B cell (primary cell): ENCODE data around the gene FAM170B. TPM values are rescaled to one million over a fixed set of nuclear protein-coding genes. Genes with fewer than 3 reads are reported as not detected.

Source experiments
- ATAC-seq: fragments of 200-7000 bp; cut with Tn5 transposase; one replicate; pipeline ENCODE4 v1.10.0; 2021; ENCODE audit warnings: low read depth, mild to moderate bottlenecking, moderate number of reproducible peaks, moderate library complexity
- CTCF ChIA-PET: fragments of 350-600 bp; sonication (Branson Sonifier 250); formaldehyde crosslinking; loops from one replicate; lab custom pipeline; 2021; ENCODE audit warnings: antibody characterized with exemption, inconsistent platforms; lab: Charles Lee
- POLR2A ChIA-PET: fragments of 350-600 bp; sonication (Branson Sonifier 250); formaldehyde crosslinking; loops from one replicate; lab custom pipeline; 2021; ENCODE audit warnings: antibody characterized with exemption; lab: Charles Lee
- DNase-seq: peaks from one replicate; pipeline ENCODE4 v3.0.0; 2013
- H2AFZ ChIP-seq: 2 replicates; pipeline ENCODE4 v1.6.1; 2012; ENCODE audit warnings: mild to moderate bottlenecking, low read depth, low read length; ENCODE audit not compliant: insufficient read depth, poor library complexity, severe bottlenecking
- H3K27ac ChIP-seq, 2 donors: 1 replicate in 1 of 2; 2 replicates in 1 of 2; pipeline ENCODE4 v1.5.1; 2012 to 2013; ENCODE audit warnings: low read length in 2 of 2, mild to moderate bottlenecking in 2 of 2, moderate library complexity in 1 of 2
- H3K27me3 ChIP-seq, 4 experiments: fragments of 200-600 bp in 1 of 4; sonication (generic) in 1 of 4; replicated peaks in 1 of 4; 1 replicate in 2 of 4; 2 replicates in 2 of 4; pipeline versions ENCODE4 v1.6.1 to v1.7.0; 2013 to 2016; ENCODE audit warnings: low read length in 3 of 4, mild to moderate bottlenecking in 2 of 4, mixed read lengths in 1 of 4, moderate library complexity in 1 of 4; ENCODE audit not compliant: insufficient read depth in 4 of 4, control insufficient read depth in 3 of 4; ENCODE audit errors: control extremely low read depth in 1 of 4
- H3K36me3 ChIP-seq, 2 experiments: replicated peaks in 1 of 2; 1 replicate in 1 of 2; 2 replicates in 1 of 2; pipeline versions ENCODE4 v1.6.1 to v1.7.1; 2013; ENCODE audit warnings: low read length in 1 of 2; ENCODE audit not compliant: insufficient read depth in 2 of 2, control insufficient read depth in 1 of 2; ENCODE audit errors: control extremely low read depth in 1 of 2, extremely low read depth in 1 of 2
- H3K4me1 ChIP-seq, 2 donors: fragments of 200-600 bp in 1 of 2; sonication (generic) in 1 of 2; 1 replicate in 1 of 2; 2 replicates in 1 of 2; pipeline versions ENCODE4 v1.5.1 to v1.6.1; 2013 to 2017; ENCODE audit warnings: low read length in 2 of 2; ENCODE audit not compliant: control insufficient read depth in 2 of 2, insufficient read depth in 2 of 2
- H3K4me2 ChIP-seq: replicated peaks from 2 replicates; pipeline ENCODE3; 2012; ENCODE audit warnings: mild to moderate bottlenecking, low read depth, low read length; ENCODE audit not compliant: poor library complexity, severe bottlenecking
- H3K4me3 ChIP-seq, 5 experiments: fragments of 200-600 bp in 1 of 5; sonication (generic) in 1 of 5; 1 replicate in 3 of 5; 2 replicates in 2 of 5; pipeline versions ENCODE4 v1.5.1 to v1.7.0; 2011 to 2016; ENCODE audit warnings: low read length in 4 of 5, mild to moderate bottlenecking in 4 of 5, low read depth in 2 of 5, control low read depth in 1 of 5, moderate library complexity in 1 of 5; ENCODE audit not compliant: insufficient read depth in 1 of 5; ENCODE audit errors: control extremely low read depth in 1 of 5, extremely low read depth in 1 of 5
- H3K79me2 ChIP-seq: fragments of 200-600 bp; sonication (generic); one replicate; pipeline ENCODE4 v1.6.0; 2016; ENCODE audit warnings: low read length; ENCODE audit not compliant: control insufficient read depth, insufficient read depth
- H3K9ac ChIP-seq: fragments of 200-600 bp; sonication (generic); 2 replicates; pipeline ENCODE4 v1.6.1; 2017; ENCODE audit warnings: mild to moderate bottlenecking, low read length, moderate library complexity
- H3K9me3 ChIP-seq, 3 donors: one replicate each; pipeline versions ENCODE4 v1.6.1 to v1.7.1; 2013; ENCODE audit warnings: low read length in 2 of 3; ENCODE audit not compliant: control insufficient read depth in 2 of 3, insufficient read depth in 1 of 3; ENCODE audit errors: control extremely low read depth in 1 of 3
- H4K20me1 ChIP-seq: 2 replicates; pipeline ENCODE4 v1.6.0; 2012; ENCODE audit warnings: mild to moderate bottlenecking, low read length; ENCODE audit not compliant: insufficient read depth, control insufficient read depth, poor library complexity, severe bottlenecking
- H3K27ac Mint-ChIP-seq: one replicate; pipeline ENCODE4 v1.8.0; 2021; ENCODE audit warnings: mixed read lengths
- H3K27me3 Mint-ChIP-seq: one replicate; pipeline ENCODE4 v1.8.0; 2021; ENCODE audit warnings: mixed read lengths
- H3K4me1 Mint-ChIP-seq: one replicate; pipeline ENCODE4 v1.8.0; 2021; ENCODE audit warnings: mixed read lengths
- H3K4me3 Mint-ChIP-seq: one replicate; pipeline ENCODE4 v1.8.0; 2021; ENCODE audit warnings: mixed read lengths
- H3K9me3 Mint-ChIP-seq: one replicate; pipeline ENCODE4 v1.8.0; 2022; ENCODE audit warnings: mixed read lengths; ENCODE audit not compliant: insufficient read depth
- CTCF ChIP-seq: fragments of 200-600 bp; IDR thresholded peaks from one replicate; pipeline ENCODE4 v1.8.0; 2022; ENCODE audit warnings: antibody characterized with exemption, mild to moderate bottlenecking
- EZH2 ChIP-seq: IDR thresholded peaks from 2 replicates; pipeline ENCODE4 v1.6.1; 2012; ENCODE audit warnings: borderline replicate concordance, low read depth, mild to moderate bottlenecking, moderate library complexity, low read length; ENCODE audit not compliant: insufficient read depth, poor library complexity, severe bottlenecking
- WGBS: methylation state at CpG from one replicate; pipeline ENCODE4 v1.1.5; 2013; ENCODE audit warnings: missing lambda C conversion rate; ENCODE audit not compliant: insufficient coverage; 5-methylcytosine and 5-hydroxymethylcytosine counted together
- intact Hi-C: fragments of 100-400 bp; cut with micrococcal nuclease; formaldehyde crosslinking; loops from one replicate; pipeline ENCODE4 v1.10.0; 2022
- polyA plus RNA-seq: library from polyadenylated mRNA; depleted of rRNA; stranded (reverse); fragments of >200 nt; gene quantifications from 2 replicates; pipeline ENCODE4 v1.2.3, GENCODE V29; 2012
- total RNA-seq, 2 donors: library from RNA; stranded (reverse); fragments of 120-200 nt in 1 of 2; gene quantifications; 1 replicate in 1 of 2; 2 replicates in 1 of 2; pipeline versions ENCODE4 v1.2.3 to v1.2.4, GENCODE V29; 2013 to 2022

Gene FAM170B
- total and polyA plus RNA-seq, 2 donors (not counting 1 experiment from before 2014, with no cell fraction given), result not detected

GRCh38 chr10:49113741-49114141 lies 20.1 kb downstream of the FAM170B start:
- WGBS, result 84% methylated on average over 3 of the region's 3 CpGs
- peaks cover 4 to 5% of the 10 kb centered on the region in 2 donors for H3K4me1 ChIP-seq
- ChIA-PET POLR2A (no interaction called here), CTCF (no interaction called here)
- H3K27ac ChIP-seq, result no peak overlapping the region
- peaks cover 4% of the 10 kb centered on the region for H3K4me1 Mint-ChIP-seq
- peaks cover 0 to 49% (median 16%) of the 10 kb centered on the region in 4 experiments for H3K27me3 ChIP-seq
- no peaks in the 10 kb centered on the region for H3K9me3 Mint-ChIP-seq
- H3K4me3 ChIP-seq, result no peak overlapping the region
- no peak for ATAC-seq
- H4K20me1 ChIP-seq, result no peaks in the 10 kb centered on the region
- H3K27me3 Mint-ChIP-seq, result peaks cover 24% of the 10 kb centered on the region
- no peak overlapping the region for H3K9ac ChIP-seq
- H3K27ac Mint-ChIP-seq, result no peak overlapping the region
- no peak overlapping the region for H2AFZ ChIP-seq
- peaks cover 0 to 5% (median 0%) of the 10 kb centered on the region in 3 donors for H3K9me3 ChIP-seq
- no peak overlapping the region for H3K4me3 Mint-ChIP-seq
- intact Hi-C loops, result no loop called here
- H3K79me2 ChIP-seq, result no peaks in the 10 kb centered on the region
- H3K4me2 ChIP-seq, result no peak overlapping the region
- H3K36me3 ChIP-seq, result no peaks in the 10 kb centered on the region
- no peak for DNase-seq
- no peak for TF ChIP-seq EZH2
- no peak for TF ChIP-seq CTCF

GRCh38 chr10:49112851-49113250 lies 21.0 kb downstream of the FAM170B start:
- WGBS, result 18% methylated on average over 2 of the region's 3 CpGs
- H3K9me3 ChIP-seq, result peaks cover 0 to 5% (median 0%) of the 10 kb centered on the region in 3 donors
- no peaks in the 10 kb centered on the region for H3K36me3 ChIP-seq
- no peaks in the 10 kb centered on the region for H4K20me1 ChIP-seq
- H2AFZ ChIP-seq, result no peak overlapping the region
- H3K4me1 Mint-ChIP-seq, result peaks cover 4% of the 10 kb centered on the region
- intact Hi-C loops, result no loop called here
- H3K9ac ChIP-seq, result no peak overlapping the region
- H3K27ac Mint-ChIP-seq, result no peak overlapping the region
- no peak for TF ChIP-seq EZH2
- H3K27me3 ChIP-seq, result peaks cover 0 to 49% (median 16%) of the 10 kb centered on the region in 4 experiments
- POLR2A ChIA-PET, result no interaction called here
- H3K9me3 Mint-ChIP-seq, result no peaks in the 10 kb centered on the region
- ATAC-seq (no peak), DNase-seq (no peak)
- CTCF ChIA-PET, result no interaction called here
- H3K4me3 Mint-ChIP-seq, result no peak overlapping the region
- H3K27ac ChIP-seq, result no peak overlapping the region
- H3K27me3 Mint-ChIP-seq, result peaks cover 23% of the 10 kb centered on the region
- H3K4me3 ChIP-seq, result no peak overlapping the region
- H3K79me2 ChIP-seq, result no peaks in the 10 kb centered on the region
- peaks cover 4 to 5% of the 10 kb centered on the region in 2 donors for H3K4me1 ChIP-seq
- no peak overlapping the region for H3K4me2 ChIP-seq
